Activated gamma-delta T cell treated with Interleukin-2 at 50 U/mL for 16 hours (primary cell): ENCODE results near the gene BCAS4.

Experiments used
- DNase-seq: peaks from one replicate; pipeline ENCODE4 v3.0.0-alpha.2; 2020

Gene BCAS4

GRCh38 chr20:50919567-50919966 lies 124.7 kb downstream of the BCAS4 start:
- DNase-seq: no peak

- DNase-seq: no peak
Observed at GRCh38 chr20:50920997-50921396, 126.1 kb downstream of the BCAS4 start.

- no peak for DNase-seq
Observed at GRCh38 chr20:50921803-50922501, 127.1 kb downstream of the BCAS4 start.

GRCh38 chr20:50924261-50924920 lies 129.5 kb downstream of the BCAS4 start:
- no peak for DNase-seq

- no peak for DNase-seq
Observed at GRCh38 chr20:50926530-50926929, 131.7 kb downstream of the BCAS4 start.
